SU-DHL-6 (cell line): ENCODE measurements around the gene GRB10.

Experiments
- H2AFZ ChIP-seq: fragments of 200-600 bp; sonication (generic); 2 replicates; pipeline ENCODE4 v1.6.1; 2014; ENCODE audit warnings: low read depth, mild to moderate bottlenecking, moderate library complexity, mixed read lengths, antibody characterized with exemption, low read length; ENCODE audit not compliant: severe bottlenecking
- H3F3A ChIP-seq: fragments of 200-600 bp; shearing (Covaris generic); 2 replicates; pipeline ENCODE4 v1.6.0; 2016; ENCODE audit warnings: antibody characterized with exemption, mild to moderate bottlenecking; ENCODE audit not compliant: insufficient read depth
- H3K27ac ChIP-seq: fragments of 200-600 bp; sonication (generic); 2 replicates; pipeline ENCODE4 v1.5.1; 2016; ENCODE audit warnings: low read depth, mild to moderate bottlenecking, low read length, moderate library complexity, mixed read lengths
- H3K27me3 ChIP-seq: fragments of 200-600 bp; sonication (generic), shearing (Covaris generic); 2 replicates; pipeline ENCODE4 v1.6.0; 2014; ENCODE audit warnings: mild to moderate bottlenecking, low read length
- H3K36me3 ChIP-seq: fragments of 200-600 bp; sonication (generic); 2 replicates; pipeline ENCODE4 v1.6.1; 2014; ENCODE audit warnings: mild to moderate bottlenecking, low read length, mixed read lengths
- H3K4me2 ChIP-seq: fragments of 300-600, 200-600 bp; shearing (Covaris generic), sonication (generic); 2 replicates; pipeline ENCODE4 v1.6.0; 2014; ENCODE audit warnings: low read length, low read depth, mild to moderate bottlenecking; ENCODE audit not compliant: poor library complexity, severe bottlenecking
- H3K4me3 ChIP-seq: fragments of 200-600 bp; sonication (generic); 2 replicates; pipeline ENCODE4 v1.5.1; 2014; ENCODE audit warnings: antibody characterized with exemption, low read length, mild to moderate bottlenecking, mixed read lengths; ENCODE audit not compliant: insufficient read depth, poor library complexity, severe bottlenecking
- H3K79me2 ChIP-seq: fragments of 200-600 bp; sonication (generic); 2 replicates; pipeline ENCODE4 v1.6.1; 2014; ENCODE audit warnings: mild to moderate bottlenecking, low read length, moderate library complexity; ENCODE audit not compliant: insufficient read depth
- H3K9ac ChIP-seq: fragments of 200-600 bp; sonication (generic); 2 replicates; pipeline ENCODE4 v1.7.0; 2014; ENCODE audit warnings: mild to moderate bottlenecking, low read length
- H3K9me2 ChIP-seq: fragments of 200-600 bp; sonication (generic); replicated peaks from 2 replicates; pipeline ENCODE4 v1.6.1; 2014; ENCODE audit warnings: low read length; ENCODE audit not compliant: insufficient read depth
- H3K9me3 ChIP-seq: fragments of 200-600 bp; sonication (generic); 2 replicates; pipeline ENCODE4 v1.6.1; 2014; ENCODE audit warnings: low read length, mixed read lengths; ENCODE audit not compliant: insufficient read depth
- H4K20me1 ChIP-seq: fragments of 200-600 bp; sonication (generic); 2 replicates; pipeline ENCODE4 v1.6.1; 2014; ENCODE audit warnings: low read depth, mild to moderate bottlenecking, antibody characterized with exemption, low read length, moderate library complexity, mixed read lengths
- EZH2phosphoT487 ChIP-seq: fragments of 200-600 bp; sonication (generic), shearing (Covaris generic); conservative IDR thresholded peaks from 2 replicates; pipeline ENCODE4 v1.6.1; 2018; ENCODE audit warnings: mild to moderate bottlenecking, antibody characterized with exemption, low read length, moderate library complexity, mixed read lengths
- TF ChIP-seq, protein P1 (sequence below): fragments of 200-600 bp; sonication (generic); IDR thresholded peaks from one replicate; pipeline ENCODE4 v1.5.1; 2017; ENCODE audit warnings: antibody characterized with exemption, mild to moderate bottlenecking, low read length, moderate library complexity; ENCODE audit not compliant: insufficient read depth, poor library complexity, severe bottlenecking

GRB10 gene

DNA sequence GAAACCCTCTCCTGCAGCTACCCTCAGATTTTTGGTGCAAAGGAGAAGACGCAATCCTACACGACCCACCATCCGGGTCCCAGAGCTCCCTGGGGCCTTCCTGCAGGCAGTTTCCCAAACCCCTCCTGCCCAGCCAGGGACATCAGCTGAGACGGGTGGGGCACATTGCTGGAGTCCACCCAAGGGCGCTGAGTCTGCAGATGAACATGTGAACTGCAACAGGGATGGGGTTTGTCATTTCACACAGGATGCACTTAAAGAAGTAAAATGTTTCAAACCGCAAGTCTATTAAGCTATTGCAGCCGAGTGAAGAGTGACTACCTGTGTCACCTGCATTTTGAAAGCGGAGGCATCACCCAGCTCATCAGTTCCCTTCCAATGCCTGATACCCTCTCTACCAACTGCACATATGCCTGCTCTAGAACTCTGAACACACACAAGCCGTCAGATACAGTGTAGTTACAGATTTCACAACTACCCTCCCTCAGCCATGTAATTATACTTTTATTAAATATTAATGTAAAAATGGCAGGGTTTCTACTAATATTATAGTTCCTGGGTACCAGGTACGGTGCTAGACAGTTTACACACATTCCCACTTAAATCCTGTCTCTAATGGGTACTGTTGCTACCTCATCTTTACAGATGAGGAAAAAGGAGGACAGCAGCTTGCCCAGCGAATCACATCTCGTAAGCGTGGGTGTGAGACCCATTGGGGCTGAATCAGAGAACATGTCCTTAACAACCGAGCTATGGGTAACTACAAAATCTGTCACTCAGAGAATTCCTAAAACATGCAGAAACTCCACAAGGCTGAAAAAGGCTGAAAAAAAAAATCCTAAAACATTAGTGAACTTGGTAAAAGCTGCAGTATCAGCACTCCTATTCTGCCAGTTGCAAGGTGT lies 71.2 kb downstream of the GRB10 start:
- Histone ChIP-seq H3K9me2 (no peaks in the 10 kb centered on the region), H3K36me3 (no peaks in the 10 kb centered on the region), H2AFZ (no peak overlapping the region), H3K9ac (no peak overlapping the region), H3F3A (no peaks in the 10 kb centered on the region), H4K20me1 (no peaks in the 10 kb centered on the region), H3K4me3 (no peak overlapping the region), H3K79me2 (no peaks in the 10 kb centered on the region), H3K27ac (no peak overlapping the region), H3K4me2 (no peak overlapping the region), H3K9me3 (no peaks in the 10 kb centered on the region), H3K27me3 (no peaks in the 10 kb centered on the region)
- TF ChIP-seq EZH2phosphoT487 = no peak
- TF ChIP-seq, protein P1, sequence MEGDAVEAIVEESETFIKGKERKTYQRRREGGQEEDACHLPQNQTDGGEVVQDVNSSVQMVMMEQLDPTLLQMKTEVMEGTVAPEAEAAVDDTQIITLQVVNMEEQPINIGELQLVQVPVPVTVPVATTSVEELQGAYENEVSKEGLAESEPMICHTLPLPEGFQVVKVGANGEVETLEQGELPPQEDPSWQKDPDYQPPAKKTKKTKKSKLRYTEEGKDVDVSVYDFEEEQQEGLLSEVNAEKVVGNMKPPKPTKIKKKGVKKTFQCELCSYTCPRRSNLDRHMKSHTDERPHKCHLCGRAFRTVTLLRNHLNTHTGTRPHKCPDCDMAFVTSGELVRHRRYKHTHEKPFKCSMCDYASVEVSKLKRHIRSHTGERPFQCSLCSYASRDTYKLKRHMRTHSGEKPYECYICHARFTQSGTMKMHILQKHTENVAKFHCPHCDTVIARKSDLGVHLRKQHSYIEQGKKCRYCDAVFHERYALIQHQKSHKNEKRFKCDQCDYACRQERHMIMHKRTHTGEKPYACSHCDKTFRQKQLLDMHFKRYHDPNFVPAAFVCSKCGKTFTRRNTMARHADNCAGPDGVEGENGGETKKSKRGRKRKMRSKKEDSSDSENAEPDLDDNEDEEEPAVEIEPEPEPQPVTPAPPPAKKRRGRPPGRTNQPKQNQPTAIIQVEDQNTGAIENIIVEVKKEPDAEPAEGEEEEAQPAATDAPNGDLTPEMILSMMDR = no peak

DNA sequence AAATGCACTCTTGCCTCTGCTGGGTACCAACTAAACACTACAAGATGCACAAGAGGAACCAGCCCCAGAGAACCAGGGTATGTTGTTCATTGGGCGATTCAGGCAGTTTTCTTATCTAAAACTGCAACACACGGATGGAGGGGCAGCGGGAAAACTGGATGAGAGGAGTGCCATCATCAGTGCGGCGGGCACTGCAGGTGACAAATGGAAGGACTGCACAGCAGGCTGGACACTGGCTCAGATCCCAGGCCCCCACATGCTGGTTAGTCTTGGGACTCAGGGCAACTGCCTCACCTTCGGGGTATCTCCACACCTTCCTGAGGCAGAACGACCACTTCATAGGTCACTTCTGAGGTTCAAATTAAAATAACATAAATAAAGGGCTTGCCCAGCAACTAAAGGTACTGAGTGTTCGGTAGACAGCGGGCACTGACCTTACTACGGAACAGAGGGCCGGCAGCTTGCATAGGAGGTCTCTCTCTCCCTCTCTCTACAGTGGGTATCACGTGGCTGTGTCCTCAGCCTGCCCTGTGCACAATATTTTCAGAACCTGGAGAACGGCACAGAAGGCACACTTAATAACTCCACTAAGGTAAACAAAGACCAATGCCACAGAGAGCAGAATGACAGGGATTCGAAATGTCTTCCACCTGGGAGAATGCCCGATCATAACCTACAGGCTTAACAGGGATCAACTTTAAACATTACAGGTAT lies 72.1 kb downstream of the GRB10 start:
- Histone ChIP-seq H3K4me3 (no peak overlapping the region), H3K9me2 (no peaks in the 10 kb centered on the region), H3K9ac (no peak overlapping the region), H2AFZ (no peak overlapping the region), H3F3A (no peaks in the 10 kb centered on the region), H3K36me3 (no peaks in the 10 kb centered on the region), H3K79me2 (no peaks in the 10 kb centered on the region), H3K9me3 (no peaks in the 10 kb centered on the region), H3K4me2 (no peak overlapping the region), H4K20me1 (no peaks in the 10 kb centered on the region), H3K27me3 (no peaks in the 10 kb centered on the region), H3K27ac (no peak overlapping the region)
- TF ChIP-seq, protein P1 = no peak
- no peak for TF ChIP-seq EZH2phosphoT487

DNA sequence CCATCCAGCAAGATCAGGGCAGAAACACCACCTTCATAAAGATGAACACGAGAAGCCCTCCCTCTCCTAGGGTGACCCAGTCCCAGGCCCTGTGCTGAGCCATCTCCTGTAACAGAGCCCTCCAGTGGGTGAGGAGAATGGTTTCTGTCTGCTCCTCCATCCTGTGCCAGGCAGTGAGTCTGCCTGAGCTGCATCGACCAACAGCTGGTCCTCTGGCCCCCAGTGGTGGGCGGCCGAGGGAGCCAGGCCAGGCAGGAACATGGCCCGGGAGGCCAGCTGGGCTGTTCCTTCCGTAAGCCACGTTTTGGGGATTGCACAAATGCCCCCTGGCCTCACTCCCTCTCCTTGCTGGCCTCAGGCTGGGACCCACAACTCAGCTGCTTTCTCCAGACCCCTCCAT lies 73.5 kb downstream of the GRB10 start:
- Histone ChIP-seq H3F3A (no peaks in the 10 kb centered on the region), H3K9me2 (no peaks in the 10 kb centered on the region), H3K4me3 (no peak overlapping the region), H3K27ac (no peak overlapping the region), H4K20me1 (no peaks in the 10 kb centered on the region), H3K79me2 (no peaks in the 10 kb centered on the region), H3K4me2 (no peak overlapping the region), H3K9me3 (no peaks in the 10 kb centered on the region), H3K36me3 (no peaks in the 10 kb centered on the region), H2AFZ (no peak overlapping the region), H3K27me3 (no peaks in the 10 kb centered on the region), H3K9ac (no peak overlapping the region)
- TF ChIP-seq, protein P1 = no peak
- TF ChIP-seq EZH2phosphoT487 = no peak
